MV-4-11 (cell line): ENCODE measurements around the gene NKX2-4.
"Not testable (repeated sequence)": the region's sequence is repeated elsewhere in the genome, so short reads cannot be mapped to it uniquely, and the experiment has no call there.

Source experiments
- DNase-seq: peaks from one replicate; lab custom pipeline; 2025; lab: John Stamatoyannopoulos, UW

NKX2-4 gene

DNA sequence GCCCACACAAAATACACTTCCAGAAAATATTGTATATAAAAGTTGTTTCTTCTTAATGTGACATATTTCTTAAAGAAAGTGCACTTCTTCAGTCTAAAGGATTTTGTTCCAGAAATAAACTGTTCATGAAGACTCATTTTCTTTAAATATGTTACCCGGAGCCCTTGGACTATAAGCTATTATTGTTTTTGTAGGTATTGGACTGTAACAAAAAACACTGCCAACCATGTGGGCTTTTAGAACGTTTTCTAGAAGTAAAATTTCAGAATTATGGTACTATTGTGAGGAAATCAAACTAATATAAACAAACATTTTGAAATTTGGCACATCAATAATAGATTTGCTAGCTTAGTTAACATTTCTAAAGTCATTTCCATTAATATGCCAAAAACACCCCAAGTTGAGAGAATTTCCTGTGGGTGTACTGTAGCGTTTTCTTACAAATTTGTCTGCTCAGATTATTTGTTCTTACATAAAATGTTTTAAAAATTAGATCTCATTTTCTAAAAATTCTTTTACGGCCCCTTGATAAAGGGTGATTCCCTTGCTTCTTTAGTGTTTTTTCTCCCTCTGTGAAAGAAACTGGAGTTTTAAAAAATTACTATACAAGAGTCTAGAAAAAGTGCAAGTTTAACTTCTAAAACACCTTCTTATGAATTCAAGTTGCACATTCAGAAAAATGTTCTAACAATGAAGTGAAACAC, 3.4 kb downstream of the NKX2-4 start:
- no peak for DNase-seq

DNA sequence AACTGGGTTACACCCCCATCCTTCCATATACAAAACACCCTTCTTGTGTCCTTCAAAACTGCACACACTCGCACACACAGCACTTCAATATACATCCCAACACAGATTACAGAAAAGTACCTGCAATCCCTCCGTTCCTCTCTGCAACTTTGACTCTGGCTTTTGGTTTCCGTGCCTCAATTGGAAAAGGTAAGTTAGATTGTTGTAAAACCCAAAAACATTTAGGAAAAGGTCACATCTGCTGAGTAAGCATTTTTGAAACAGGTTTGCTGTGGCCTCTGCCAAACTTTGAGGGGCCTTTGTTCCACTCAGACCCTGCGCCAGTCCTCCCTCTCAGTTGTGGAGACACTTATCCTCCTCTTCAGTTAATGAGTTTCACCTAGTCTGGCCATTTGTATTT, 4.2 kb downstream of the NKX2-4 start:
- DNase-seq = no peak

- no peak for DNase-seq
Measured at GRCh38 chr20:21391972-21392352, 5.4 kb downstream of the NKX2-4 start.

DNA sequence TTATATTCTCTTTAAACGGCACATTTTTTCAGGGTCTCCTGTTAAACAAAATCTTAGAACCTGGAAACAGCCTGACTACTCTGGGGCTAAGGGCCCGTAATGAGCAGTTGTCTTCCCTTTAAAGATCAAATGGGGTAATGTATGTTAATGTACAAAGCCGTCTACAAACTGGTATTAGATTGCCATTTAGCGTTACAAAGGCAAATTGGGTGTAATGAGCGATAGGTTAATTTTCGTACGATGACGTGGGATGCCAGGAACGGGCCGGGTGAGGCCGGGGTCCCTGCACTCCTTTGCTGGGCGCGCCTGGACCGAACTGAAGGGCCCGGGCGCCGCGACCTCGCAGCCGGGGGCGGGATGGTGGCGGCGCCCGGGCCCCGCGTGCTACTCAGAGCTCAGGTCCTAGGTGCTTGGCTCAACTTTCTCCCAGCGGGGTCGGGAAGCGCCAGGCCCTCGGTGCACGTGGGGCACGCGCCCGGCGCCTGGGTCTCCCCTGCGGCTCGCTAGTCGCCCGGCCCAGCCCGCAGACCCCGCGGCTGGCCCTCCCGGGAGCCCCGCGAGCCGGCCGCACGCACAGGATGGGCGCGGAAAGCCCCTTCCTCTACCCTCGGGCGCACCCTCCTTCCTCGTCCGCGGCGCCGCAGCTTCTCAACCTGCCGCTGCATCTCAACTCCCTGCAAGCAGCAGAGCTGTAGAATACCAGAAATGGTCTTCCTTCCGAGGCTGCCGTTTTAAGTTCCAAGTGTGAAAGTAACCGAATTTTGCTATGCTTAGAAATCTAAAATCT, 5.9 kb downstream of the NKX2-4 start:
- DNase-seq = no peak

DNA sequence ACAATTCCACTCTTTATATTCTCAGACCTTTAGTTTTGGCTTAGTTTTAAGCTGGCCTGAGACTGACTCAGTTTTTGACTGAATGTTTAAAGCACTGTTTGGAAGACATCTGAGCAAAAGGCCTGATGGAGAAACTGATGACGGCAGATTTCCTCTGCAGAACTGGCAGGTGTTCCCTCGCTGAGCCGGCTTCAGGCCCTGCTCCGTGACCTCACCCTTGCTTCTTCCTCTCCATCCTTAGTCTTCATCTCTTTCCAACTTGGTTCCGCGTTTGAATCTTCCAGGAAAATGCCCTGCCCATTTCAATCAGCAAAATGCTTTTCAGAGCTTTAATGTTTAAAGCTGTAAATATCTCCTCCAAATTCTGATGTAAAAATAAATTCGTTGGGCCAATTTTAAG, 6.6 kb downstream of the NKX2-4 start:
- no peak for DNase-seq

DNA sequence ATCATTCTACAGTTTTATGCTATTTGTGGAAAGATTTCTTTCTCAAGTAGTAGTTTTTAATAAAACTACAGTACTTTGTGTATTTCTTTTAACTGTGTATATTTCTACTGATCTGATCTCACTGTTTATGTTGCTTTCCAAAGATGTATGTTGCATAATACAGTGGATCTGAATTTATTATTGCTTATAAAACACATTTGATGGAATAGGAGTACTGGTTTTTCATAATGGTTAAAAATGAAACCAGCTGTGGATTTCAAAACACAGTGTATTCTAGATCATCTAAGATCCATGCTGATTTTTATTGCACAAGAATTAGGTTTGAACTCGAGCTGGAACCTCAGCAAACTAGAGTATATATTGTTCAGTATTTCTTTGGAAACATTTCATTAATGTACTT, 8.0 kb downstream of the NKX2-4 start:
- DNase-seq = peak; percentile 8

DNA sequence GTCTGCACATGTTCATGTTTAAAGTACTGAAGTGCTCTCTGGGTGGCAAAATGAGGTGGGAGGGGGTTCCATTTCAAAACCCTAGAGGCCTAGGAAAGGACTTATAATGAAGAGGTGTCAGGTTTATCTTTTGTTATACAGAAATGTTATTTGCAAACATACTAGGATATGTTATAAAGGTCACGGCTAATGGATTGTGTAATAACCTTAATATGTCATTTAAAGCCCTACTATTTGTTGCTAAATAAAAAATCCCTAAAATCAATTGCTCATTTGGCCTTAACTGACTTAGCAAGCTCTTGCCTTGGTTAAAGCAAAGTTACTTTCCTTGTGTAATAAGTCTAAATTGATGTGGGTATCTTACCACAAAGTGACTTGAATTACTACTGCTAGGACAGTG, 8.8 kb downstream of the NKX2-4 start:
- DNase-seq = no peak

DNA sequence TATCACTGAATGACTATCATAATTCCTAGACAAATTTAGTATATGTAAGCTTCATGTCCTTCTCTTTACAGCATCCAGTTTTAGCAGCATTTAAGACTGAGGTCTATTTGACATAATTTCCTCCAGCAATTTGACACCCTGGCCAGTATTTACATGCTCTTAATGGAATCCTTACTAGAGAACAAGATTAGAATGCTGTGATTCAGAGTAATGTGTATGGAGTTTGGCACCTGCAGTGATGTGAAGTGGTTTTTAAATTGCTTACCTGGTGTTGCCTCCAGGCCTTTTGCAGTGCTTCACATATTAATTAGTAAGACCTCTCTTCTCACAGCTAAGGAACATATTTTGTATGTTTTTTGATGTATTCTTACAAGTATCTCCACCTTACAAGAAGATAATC, 9.8 kb downstream of the NKX2-4 start:
- no peak for DNase-seq

DNA sequence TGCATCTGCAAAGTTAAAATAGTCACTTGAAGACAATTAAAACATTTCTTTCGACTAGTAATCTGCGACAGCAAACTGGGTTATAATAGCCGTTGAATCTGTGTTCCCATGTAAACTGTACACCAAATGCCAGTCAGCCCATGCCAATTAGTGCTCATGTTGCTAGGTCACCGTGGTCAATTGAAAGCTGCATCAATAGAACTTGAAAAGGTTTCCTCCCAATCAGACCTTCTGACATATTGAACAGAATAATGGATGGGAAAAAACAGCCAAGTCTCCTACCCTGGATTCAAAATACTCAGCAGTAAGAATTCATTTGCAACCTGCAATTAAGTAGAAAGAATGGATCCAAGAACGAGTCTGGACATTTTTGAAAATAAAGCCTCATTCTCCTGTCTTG, 11.2 kb downstream of the NKX2-4 start:
- DNase-seq = no peak

DNA sequence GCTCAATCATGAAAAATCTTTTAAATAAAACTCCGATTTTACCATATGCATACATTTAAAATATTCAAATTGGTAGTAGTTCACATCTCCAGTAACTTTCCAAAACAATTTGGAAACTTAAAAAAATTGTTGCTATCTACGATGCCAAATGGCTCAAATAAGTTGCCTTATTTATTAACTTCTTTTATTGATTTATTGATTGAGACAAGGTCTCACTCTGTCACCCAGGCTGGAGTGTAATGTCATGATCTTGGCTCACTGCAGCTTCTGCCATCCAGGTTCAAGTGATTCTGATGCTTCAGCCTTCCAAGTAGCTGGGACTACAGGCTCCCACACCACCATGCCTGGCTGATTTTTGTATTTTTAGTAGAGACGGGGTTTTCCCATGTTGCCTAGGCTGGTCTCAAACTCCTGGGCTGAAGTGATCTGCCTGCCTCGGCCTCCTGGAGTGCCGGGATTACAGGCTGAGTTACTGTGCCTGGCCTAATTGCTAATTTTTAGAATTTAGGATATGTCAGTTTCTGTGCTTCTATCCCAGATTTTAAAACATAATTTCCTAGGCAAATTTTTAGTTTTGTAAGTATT, 12.9 kb downstream of the NKX2-4 start:
- DNase-seq = no peak

GRCh38 chr20:21381619-21382018, 15.7 kb downstream of the NKX2-4 start:
- no peak for DNase-seq

- DNase-seq = no peak
Measured at GRCh38 chr20:21380711-21381110, 16.6 kb downstream of the NKX2-4 start.

DNA sequence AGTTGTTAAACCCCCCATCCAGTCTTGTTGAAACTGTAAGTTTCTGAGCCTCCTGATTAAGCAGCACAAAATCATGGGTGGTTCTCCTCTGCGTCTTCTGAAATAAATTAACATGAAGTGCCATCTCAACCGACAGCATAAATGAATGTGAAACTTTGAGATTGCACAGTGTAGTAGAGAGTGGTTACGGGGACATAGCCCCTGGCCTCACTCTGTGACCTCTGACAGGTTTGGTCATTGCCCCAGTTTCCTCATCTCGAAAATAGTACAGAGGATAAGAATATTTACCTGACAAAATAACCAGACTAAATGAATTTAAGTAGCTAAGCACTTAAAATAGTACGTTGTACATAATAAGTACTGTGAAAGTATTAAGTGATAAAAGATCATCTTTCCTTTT, 19.1 kb downstream of the NKX2-4 start:
- no peak for DNase-seq

GRCh38 chr20:21377701-21378100, 19.6 kb downstream of the NKX2-4 start:
- no peak for DNase-seq

DNA sequence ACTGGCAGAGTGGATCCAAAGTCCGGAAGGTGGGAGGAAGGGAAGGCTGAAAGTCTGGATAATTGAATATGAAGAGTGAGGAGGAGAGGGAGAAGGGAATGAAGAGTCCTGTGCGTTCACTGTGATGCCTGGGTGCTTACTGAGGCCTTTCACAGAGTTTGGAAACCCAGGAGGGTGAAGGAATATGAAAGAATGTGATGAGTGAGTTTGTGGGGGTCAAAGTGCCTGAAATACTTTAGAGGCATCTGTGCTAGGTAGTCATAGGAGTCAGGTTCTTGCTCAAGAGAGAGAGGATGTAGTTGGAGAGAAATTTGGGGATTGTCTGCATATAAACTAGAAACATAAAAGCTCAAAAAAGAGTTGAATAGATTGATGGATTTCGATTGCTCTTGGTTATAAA, 20.7 kb downstream of the NKX2-4 start:
- no peak for DNase-seq

- no peak for DNase-seq
Measured at GRCh38 chr20:21373436-21373835, 23.9 kb downstream of the NKX2-4 start.

- no peak for DNase-seq
Measured at GRCh38 chr20:21372016-21372415, 25.3 kb downstream of the NKX2-4 start.

- no peak for DNase-seq
Measured at GRCh38 chr20:21371193-21371592, 26.1 kb downstream of the NKX2-4 start.

GRCh38 chr20:21368791-21369190, 28.5 kb downstream of the NKX2-4 start:
- no peak for DNase-seq

DNA sequence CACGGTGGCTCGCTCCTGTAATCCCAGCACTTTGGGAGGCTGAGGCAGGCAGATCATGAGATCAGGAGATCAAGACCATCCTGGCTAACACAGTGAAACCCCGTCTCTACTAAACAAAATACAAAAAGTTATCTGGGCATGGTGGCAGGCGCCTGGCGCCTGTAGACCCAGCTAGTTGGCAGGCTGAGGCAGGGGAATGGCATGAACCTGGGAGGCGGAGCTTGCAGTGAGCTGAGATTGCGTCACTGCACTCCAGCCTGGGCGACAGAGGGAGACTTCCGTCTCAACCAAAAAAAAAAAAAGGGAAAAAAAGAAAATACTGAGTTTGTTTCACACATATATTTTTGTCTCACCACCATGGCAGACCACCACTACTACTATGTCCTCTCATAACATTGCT, 31.1 kb downstream of the NKX2-4 start:
- DNase-seq = not testable (repeated sequence)

DNA sequence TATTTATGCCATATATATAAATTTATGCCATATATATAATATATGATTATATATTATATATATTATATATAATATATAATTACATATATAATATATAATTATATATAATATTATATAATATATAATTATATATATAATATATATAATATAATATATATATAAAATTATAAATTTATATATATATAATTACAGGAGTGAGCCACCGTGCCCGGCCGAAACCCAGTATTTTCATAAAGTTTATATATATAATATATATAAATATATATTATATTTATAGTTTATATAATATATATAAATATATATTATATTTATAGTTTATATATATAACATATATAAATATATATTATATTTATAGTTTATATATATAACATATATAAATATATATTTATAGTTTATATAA, 31.6 kb downstream of the NKX2-4 start:
- no peak for DNase-seq

DNA sequence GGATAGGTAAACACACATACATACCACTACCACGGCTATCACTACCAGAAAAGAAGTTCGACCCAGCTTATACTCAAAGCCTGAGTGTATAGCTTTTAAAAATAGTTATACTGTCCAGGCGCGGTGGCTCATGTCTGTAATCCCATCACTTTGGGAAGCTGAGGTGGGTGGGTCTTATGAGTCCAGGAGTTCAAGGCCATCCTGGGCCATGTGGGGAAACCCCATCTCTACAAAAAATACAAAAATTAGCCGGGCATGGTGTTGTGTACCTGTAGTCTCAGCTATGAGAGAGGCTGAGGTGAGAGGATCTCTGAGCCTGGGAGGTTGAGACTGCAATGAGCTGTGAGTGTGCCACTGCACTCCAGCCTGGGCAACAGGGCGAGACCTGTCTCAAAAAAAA, 32.9 kb downstream of the NKX2-4 start:
- no peak for DNase-seq

DNA sequence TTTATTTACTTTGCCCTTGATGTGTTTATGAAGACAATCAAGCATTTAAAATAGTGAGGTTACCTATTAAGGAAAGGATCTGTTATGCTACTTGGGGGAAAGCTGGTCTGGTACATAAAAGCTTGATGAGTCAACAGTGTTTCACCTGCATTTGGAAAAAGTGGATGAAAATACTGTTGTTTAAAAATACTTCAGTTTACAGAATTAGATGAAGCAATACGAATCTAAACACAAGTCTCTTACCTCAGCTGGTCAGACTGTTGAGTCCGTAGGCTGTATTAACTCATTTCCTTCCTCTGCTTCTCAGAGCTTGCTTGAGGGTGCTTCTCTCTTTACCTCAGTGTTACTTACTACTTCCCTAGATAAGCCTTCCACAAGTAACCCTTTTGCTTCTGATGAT, 36.1 kb downstream of the NKX2-4 start:
- DNase-seq = peak; percentile 83
